ENCODE results near the gene TBC1D10A.

The TBC1D10A gene

GRCh38 chr22:30273711-30274436 is 52.9 kb downstream of the TBC1D10A start:
- no peak overlapping the region for H3K4me3 ChIP-seq (ENCODE audit: low read length)
- DNase-seq (ENCODE audit: low read depth), result no peak
- TF ChIP-seq, protein P1, sequence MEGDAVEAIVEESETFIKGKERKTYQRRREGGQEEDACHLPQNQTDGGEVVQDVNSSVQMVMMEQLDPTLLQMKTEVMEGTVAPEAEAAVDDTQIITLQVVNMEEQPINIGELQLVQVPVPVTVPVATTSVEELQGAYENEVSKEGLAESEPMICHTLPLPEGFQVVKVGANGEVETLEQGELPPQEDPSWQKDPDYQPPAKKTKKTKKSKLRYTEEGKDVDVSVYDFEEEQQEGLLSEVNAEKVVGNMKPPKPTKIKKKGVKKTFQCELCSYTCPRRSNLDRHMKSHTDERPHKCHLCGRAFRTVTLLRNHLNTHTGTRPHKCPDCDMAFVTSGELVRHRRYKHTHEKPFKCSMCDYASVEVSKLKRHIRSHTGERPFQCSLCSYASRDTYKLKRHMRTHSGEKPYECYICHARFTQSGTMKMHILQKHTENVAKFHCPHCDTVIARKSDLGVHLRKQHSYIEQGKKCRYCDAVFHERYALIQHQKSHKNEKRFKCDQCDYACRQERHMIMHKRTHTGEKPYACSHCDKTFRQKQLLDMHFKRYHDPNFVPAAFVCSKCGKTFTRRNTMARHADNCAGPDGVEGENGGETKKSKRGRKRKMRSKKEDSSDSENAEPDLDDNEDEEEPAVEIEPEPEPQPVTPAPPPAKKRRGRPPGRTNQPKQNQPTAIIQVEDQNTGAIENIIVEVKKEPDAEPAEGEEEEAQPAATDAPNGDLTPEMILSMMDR (conservative IDR thresholded peaks at IDR 0.05; ENCODE audit: low read length), result no peak

DNA sequence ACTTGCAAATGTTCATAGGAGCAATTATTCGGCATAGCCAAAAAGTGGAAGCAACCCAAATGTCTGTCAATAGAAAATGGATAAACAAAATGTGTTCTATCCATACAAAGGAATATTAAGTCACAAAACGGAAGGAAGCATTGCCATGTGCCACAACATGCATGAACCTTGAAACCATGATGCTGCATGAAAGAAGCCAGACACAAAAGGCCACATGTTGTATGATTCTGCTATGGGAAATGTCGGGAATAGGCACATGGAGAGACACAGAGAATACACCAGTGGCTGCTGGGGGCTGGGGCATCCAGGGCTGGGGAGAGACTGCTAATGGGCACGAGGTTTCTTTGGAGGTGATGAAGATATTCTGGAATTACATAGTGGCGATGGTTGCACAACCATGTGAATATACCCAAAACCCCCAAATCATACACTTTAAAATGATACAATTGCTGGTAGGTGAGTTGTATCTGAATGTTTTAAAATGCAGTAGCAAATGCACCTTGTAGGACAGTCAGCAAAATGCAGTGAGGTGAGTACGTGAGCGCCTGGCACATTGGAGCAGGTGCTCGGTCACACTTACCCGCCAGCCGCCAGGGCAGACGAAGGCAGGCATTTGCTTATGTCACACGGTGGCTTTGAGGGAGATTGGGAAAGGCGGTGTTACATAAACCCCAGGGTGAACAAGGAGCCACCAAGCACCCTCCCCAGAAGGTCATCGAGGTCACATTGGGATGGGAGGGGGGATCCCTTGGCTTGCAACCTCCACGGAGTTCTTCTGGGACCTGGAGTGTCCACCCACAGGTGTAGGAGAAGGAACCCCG is 53.8 kb downstream of the TBC1D10A start:
- no peak overlapping the region for H3K4me3 ChIP-seq (ENCODE audit: low read length)
- TF ChIP-seq, protein P1 (conservative IDR thresholded peaks at IDR 0.05; ENCODE audit: low read length), result no peak
- no peak for DNase-seq (ENCODE audit: low read depth)

DNA sequence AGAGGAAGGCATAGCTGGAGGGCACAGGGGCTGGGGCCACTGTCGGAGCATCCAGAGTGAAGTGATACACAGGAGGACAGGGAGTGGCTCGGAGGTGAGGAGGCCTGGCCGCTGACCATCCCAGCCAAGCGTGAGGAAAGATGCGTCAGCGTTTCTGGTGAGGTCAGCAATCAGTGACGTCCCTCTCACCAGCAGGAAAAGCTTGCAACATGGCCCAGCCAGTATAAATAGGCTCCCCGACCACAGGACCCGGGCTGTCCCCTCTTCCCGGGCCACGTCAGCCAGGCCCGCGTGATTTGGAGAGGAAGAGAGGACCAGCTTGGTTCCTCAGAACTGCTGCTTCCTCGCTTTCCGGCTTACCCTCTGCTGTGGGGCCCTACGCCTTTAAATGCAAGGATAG is 55.9 kb downstream of the TBC1D10A start:
- no peak overlapping the region for H3K4me3 ChIP-seq (ENCODE audit: low read length)
- no peak for DNase-seq (ENCODE audit: low read depth)
- TF ChIP-seq, protein P1 (conservative IDR thresholded peaks at IDR 0.05; ENCODE audit: low read length), result no peak

DNA sequence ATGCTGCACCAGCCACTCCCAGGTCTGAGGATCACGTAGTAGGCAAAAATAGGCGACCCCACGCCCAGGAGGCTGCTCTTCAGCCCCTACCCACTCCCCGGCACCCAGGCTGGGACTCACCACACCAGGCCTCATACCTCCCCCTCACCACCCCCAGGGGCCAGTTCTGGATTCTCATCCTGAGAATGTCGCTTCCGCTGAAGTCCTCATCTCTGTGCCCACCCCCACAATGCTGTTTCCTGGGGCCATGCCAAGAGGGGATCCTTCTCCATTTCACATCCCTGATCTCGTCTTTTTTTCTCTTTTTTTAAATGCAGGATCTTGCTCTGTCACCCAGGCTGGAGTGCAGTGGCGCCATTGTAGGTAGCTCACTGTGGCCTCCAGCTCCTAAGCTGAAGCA is 58.4 kb downstream of the TBC1D10A start:
- no peak for DNase-seq (ENCODE audit: low read depth)
- TF ChIP-seq, protein P1 (conservative IDR thresholded peaks at IDR 0.05; ENCODE audit: low read length), result no peak
- no peak overlapping the region for H3K4me3 ChIP-seq (ENCODE audit: low read length)

GRCh38 chr22:30267382-30268302 is 59.1 kb downstream of the TBC1D10A start:
- H3K4me3 ChIP-seq (ENCODE audit: low read length), result no peak overlapping the region
- TF ChIP-seq, protein P1 (conservative IDR thresholded peaks at IDR 0.05; ENCODE audit: low read length), result no peak
- no peak for DNase-seq (ENCODE audit: low read depth)

DNA sequence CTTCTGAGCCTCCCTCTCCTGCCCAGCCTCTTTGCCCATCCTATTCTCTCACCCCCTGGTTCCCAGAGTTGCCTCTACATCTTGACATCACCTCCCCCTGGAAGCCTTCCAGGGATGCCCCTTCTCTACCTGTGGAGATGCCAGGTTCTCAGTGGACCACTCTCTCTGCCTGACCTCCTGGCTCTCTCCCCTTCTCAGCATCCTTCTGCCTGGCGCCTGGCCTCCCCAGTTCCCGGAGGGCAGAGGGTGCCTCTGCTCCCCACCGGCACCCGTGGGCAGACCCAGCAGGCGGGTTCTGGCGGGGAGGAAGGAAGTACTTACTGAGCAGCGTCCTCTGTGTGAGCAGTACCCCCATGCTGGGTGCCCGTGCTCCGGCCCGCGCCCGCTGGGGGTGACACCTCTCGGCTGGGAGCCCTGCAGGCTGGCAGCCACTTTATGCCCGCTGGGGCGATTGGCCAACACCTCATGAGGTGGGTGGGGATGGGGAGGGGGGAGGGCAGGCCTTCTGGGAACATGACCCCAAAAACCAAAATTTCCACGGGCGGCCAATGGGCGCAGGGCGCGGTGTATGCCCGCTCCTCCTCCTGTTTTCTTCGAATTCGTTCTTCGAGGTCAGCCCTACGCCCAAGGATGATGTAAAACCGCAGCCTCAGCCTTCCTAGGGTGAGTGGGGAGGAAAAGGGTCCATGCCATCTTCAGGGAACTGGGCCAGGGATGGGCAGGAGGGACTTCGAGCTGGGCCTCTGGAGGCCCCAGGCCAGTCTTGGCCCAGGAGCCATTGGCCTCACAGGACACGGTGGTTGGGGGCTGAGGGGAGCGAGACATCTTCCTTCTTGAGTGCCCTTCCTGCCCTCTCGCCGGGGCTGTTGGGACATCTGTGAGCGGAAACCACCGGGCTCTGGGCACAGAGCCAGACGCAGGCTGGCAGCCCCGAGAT is 60.0 kb downstream of the TBC1D10A start, which contains the start of gene OSM:
OSM (minus strand) TSS at position 407 of the 937 bp plus-strand sequence; CDS start at position 355, 52 bp downstream.
- no peak within 1 kb of the TSS for H3K4me3 ChIP-seq (ENCODE audit: low read length)
- no peak for DNase-seq (ENCODE audit: low read depth)
- TF ChIP-seq, protein P1 (conservative IDR thresholded peaks at IDR 0.05; ENCODE audit: low read length), result no peak
